ENCODE data around the gene DYNC2LI1. TPM values are rescaled to one million over a fixed set of nuclear protein-coding genes. Genes with fewer than 3 reads are reported as not detected.

DYNC2LI1 gene
- polyA plus RNA-seq, 1 donor from 2014 or later: 5.6 TPM

- Mint-ChIP-seq H3K27ac (no peak overlapping the region), H3K27me3 (peaks cover 5% of the 10 kb centered on the region), H3K9me3 (no peaks in the 10 kb centered on the region), H3K4me3 (no peak overlapping the region), H3K36me3 (no peaks in the 10 kb centered on the region), H3K4me1 (no peaks in the 10 kb centered on the region)
These were observed 67.1 kb downstream of the DYNC2LI1 start for GRCh38 chr2:43840965-43841364.

DNA sequence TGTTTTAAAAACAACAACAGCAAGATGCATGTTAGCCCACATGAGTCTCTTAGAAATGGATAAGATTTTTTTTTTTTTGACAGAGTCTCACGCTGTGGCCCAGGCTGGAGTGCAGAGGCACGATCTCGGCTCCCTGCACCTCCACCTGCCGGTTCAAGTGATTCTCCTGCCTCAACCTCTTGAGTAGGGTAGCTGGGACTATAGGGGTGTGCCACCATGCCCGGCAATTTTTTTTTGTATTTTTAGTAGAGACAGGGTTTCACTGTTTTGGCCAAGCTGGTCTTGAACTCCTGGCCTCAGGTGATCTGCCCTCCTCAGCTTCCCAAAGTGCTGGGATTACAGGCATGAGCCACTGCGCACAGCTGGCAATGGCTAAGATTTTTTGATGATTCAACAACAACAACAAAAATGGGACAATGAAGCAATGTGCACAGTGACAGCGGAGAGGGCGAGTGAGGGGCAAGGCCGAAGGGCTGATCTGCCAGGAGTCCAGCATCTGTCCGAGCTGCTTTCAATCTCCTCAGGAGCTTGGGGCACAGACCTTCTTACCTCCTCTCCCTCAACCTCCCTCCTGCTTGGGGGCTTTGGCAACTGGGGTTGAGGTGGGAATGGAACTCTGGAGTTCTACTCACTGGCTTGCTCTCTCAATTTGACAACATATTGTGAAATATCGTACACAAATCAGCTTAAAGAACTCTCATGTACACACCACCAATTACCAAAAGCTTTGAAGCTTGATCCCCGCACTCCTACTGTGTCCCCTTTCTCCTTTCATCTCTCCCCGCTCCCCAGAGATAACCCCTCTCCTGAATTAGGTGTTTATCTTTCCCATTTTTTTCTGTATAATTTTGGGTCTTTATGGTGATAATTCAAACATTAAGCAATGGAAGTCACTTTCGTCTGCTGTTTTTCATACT, 68.4 kb downstream of the DYNC2LI1 start:
- H3K4me1 Mint-ChIP-seq: no peaks in the 10 kb centered on the region
- H3K9me3 Mint-ChIP-seq: no peaks in the 10 kb centered on the region
- no peaks in the 10 kb centered on the region for H3K36me3 Mint-ChIP-seq
- peaks cover 9% of the 10 kb centered on the region for H3K27me3 Mint-ChIP-seq
- H3K4me3 Mint-ChIP-seq: no peak overlapping the region
- no peak overlapping the region for H3K27ac Mint-ChIP-seq

- peaks cover 0 to under 1% (median 0%) of the 10 kb centered on the region in 3 donors for H3K4me1 Mint-ChIP-seq
- no peaks in the 10 kb centered on the region for H3K9me3 Mint-ChIP-seq
- H3K27me3 Mint-ChIP-seq: peaks cover 8% of the 10 kb centered on the region
- no peaks in the 10 kb centered on the region for H3K36me3 Mint-ChIP-seq
- H3K4me3 Mint-ChIP-seq: no peak overlapping the region
- no peak overlapping the region for H3K27ac Mint-ChIP-seq
These were observed 69.0 kb downstream of the DYNC2LI1 start for GRCh38 chr2:43842866-43843226.

DNA sequence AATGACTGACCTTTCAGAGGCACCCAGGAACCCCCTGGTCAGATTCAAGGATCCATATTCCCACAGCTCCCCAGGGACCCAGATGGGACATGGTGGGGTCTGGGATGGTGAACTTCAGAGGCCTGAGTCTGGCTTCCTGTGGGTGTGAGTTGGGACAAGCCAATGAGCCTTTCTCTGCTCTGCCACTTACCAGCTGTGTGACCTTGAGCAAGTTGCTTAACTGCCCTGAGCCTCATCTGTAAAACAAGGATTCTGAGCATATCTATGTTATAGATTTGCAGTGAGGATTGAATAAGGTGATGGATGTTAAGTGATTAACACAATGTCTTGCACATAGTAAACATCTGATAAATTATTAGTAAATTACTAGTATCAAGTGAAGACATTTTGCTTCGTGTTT, 71.3 kb downstream of the DYNC2LI1 start:
- Mint-ChIP-seq H3K36me3 (no peaks in the 10 kb centered on the region), H3K27me3 (peaks cover 6% of the 10 kb centered on the region), H3K27ac (no peak overlapping the region), H3K4me3 (no peak overlapping the region), H3K4me1 (peaks cover 0 to 7% (median 6%) of the 10 kb centered on the region in 3 donors), H3K9me3 (no peaks in the 10 kb centered on the region)

GRCh38 chr2:43846140-43846793, 72.4 kb downstream of the DYNC2LI1 start:
- H3K27ac Mint-ChIP-seq: no peak overlapping the region
- H3K27me3 Mint-ChIP-seq: peaks cover 6% of the 10 kb centered on the region
- H3K4me3 Mint-ChIP-seq: no peak overlapping the region
- peaks cover 0 to 7% (median 6%) of the 10 kb centered on the region in 3 donors for H3K4me1 Mint-ChIP-seq
- H3K36me3 Mint-ChIP-seq: no peaks in the 10 kb centered on the region
- H3K9me3 Mint-ChIP-seq: no peaks in the 10 kb centered on the region

GRCh38 chr2:43848214-43848613, 74.4 kb downstream of the DYNC2LI1 start:
- Mint-ChIP-seq H3K27me3 (peaks cover 13% of the 10 kb centered on the region), H3K36me3 (no peaks in the 10 kb centered on the region), H3K27ac (no peak overlapping the region), H3K4me1 (peaks cover 0 to 7% (median 6%) of the 10 kb centered on the region in 3 donors), H3K9me3 (no peaks in the 10 kb centered on the region), H3K4me3 (peak overlapping the region in 1 of 4 donors; percentile 47)

DNA sequence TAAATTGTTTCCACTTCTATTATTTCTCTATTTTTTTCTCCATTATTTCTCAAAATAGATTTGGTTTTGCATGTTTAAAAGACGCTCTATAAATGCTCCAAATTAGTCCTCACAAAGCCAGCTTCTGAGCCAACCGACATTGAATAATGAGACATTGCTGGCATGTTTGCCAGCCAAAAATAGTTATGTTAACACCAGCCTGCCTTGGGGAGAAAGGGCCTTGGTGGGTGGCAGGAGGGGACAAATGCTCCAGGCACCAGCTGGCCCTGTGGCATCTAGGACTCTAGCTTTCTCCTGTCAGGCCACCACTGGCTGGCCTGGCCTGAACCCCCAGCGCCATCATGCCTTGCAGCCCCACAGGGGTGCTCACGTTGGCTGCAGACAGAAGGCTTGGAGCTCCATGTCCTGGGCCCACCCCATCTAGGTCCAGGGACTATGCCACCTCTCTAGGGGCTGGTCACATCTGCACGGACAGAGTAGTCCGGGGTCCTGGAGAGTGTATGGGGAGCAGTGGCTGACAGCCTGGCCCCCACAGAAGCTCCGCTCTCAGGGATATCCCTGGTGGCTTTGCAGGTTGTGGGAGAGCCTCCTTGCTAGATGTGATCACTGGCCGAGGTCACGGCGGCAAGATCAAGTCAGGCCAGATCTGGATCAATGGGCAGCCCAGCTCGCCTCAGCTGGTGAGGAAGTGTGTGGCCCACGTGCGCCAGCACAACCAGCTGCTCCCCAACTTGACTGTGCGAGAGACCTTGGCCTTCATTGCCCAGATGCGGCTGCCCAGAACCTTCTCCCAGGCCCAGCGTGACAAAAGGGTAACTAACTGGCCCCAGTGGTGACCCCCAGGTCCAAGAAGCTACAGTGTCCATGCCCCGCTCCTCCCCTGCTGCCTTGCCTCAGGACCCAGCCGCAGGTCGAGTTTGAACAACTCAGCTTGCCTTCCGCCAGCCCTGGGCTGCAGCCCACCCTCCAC, 77.5 kb downstream of the DYNC2LI1 start:
- Mint-ChIP-seq H3K27me3 (peaks cover 15% of the 10 kb centered on the region), H3K36me3 (no peaks in the 10 kb centered on the region), H3K9me3 (no peaks in the 10 kb centered on the region), H3K27ac (no peak overlapping the region), H3K4me1 (peaks cover 0 to 7% (median 6%) of the 10 kb centered on the region in 3 donors), H3K4me3 (no peak overlapping the region)

DNA sequence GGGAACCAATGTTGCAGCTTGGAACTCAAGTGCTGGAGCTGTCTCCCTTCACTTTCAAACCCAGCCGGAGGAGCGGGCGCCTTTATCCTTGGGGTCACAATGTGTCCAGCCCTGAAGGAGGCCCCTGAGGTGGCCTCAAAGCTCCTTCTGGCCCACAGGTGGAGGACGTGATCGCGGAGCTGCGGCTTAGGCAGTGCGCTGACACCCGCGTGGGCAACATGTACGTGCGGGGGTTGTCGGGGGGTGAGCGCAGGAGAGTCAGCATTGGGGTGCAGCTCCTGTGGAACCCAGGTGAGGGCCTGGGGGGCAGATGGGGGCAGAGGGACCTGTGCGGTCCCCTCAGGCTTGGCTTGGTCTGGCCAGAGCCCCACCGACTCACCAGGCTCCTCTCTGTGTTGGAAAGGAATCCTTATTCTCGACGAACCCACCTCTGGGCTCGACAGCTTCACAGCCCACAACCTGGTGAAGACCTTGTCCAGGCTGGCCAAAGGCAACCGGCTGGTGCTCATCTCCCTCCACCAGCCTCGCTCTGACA, 78.4 kb downstream of the DYNC2LI1 start:
- H3K4me1 Mint-ChIP-seq: peaks cover 0 to 7% (median 6%) of the 10 kb centered on the region in 3 donors
- peaks cover 17% of the 10 kb centered on the region for H3K27me3 Mint-ChIP-seq
- no peaks in the 10 kb centered on the region for H3K36me3 Mint-ChIP-seq
- no peak overlapping the region for H3K4me3 Mint-ChIP-seq
- no peak overlapping the region for H3K27ac Mint-ChIP-seq
- no peaks in the 10 kb centered on the region for H3K9me3 Mint-ChIP-seq

DNA sequence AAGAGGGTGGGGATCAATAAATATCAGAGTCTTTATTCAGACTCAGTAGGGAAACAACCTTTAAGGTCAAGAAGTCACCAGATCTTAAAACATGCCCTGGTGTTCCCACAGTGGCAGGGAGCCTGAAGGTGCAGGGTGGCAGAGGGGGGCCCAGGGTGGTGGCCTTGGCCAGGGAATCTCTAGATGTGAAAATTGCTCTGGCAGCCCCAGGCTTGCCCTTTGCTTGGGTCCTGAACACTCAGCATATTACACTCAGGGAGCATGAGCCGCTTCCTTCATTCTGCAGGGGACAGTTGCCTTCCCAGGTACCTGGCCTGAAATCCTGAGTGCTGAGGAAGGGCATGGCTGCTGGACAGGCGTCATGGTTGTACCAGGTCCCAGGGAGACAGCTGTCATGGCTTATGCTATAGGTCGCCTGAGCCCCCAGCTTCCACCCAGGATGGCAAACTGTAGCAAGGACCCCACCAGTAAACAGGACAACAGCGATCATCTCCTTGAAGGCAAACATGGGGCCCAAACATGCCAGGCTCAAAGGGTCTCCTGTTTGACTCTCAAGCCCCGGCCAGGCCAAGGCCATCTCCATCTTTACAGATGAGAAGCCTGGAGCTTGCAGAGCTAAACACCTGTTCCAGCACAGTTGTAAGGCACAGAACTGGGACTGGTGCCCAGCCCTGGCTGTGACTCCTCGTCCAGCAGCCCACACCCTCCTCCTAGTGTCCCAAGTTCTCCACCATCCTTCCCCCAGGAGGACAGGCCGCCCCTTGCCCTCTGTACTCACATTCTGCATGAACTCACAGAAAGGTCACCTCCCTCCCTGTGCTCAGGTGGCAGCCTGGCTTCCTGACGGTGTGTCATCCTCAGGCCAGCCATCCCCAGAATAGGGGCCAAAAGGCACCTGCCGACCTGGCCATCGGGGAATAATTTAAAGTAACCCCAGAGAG, 79.6 kb downstream of the DYNC2LI1 start:
- Mint-ChIP-seq H3K9me3 (no peaks in the 10 kb centered on the region), H3K4me3 (no peak overlapping the region), H3K36me3 (no peaks in the 10 kb centered on the region), H3K27me3 (peaks cover 25% of the 10 kb centered on the region), H3K4me1 (peaks cover 0 to 2% (median 0%) of the 10 kb centered on the region in 3 donors), H3K27ac (no peak overlapping the region)

DNA sequence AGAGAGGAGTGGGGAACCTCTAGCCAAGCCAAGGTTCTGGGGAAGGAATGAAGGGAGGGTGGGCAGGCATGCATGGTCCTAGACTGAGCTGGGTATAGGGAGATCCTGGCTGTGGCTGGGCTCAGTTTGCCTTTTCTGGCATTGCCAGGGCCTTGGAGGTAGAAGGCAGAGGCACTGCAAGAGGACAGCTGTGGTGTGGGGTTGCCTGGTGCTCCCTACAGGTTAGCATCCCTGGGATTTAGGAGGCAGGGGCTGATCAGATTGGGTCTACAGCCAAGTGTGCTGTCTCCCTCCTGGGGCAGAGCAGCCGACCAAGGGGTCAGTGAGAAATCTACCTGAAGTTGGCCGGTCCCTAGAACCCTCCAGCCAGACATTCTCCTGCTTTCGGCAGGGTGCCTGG, 80.8 kb downstream of the DYNC2LI1 start:
- no peak overlapping the region for H3K27ac Mint-ChIP-seq
- no peak overlapping the region for H3K4me3 Mint-ChIP-seq
- H3K9me3 Mint-ChIP-seq: no peaks in the 10 kb centered on the region
- H3K4me1 Mint-ChIP-seq: no peaks in the 10 kb centered on the region
- peaks cover 28% of the 10 kb centered on the region for H3K27me3 Mint-ChIP-seq
- H3K36me3 Mint-ChIP-seq: no peaks in the 10 kb centered on the region

DNA sequence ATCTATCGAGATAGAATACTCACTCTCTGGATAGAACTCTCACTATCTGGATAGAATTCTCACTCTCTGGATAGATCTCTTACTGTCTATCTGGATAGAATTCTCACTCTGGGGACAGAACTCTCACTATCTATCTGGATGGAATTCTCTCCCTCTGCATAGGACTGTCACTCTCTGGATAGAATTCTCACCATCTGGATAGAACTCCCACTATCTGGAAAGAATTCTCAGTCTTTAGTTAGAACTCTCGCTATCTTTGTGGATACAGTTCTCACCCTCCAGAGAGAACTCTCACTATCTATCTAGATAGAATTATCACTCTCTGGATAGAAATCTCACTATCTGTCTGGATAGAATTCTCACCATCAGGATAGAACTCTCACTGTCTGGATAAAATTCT, 81.5 kb downstream of the DYNC2LI1 start:
- no peaks in the 10 kb centered on the region for H3K36me3 Mint-ChIP-seq
- no peak overlapping the region for H3K27ac Mint-ChIP-seq
- H3K4me1 Mint-ChIP-seq: no peaks in the 10 kb centered on the region
- peaks cover 28% of the 10 kb centered on the region for H3K27me3 Mint-ChIP-seq
- H3K4me3 Mint-ChIP-seq: no peak overlapping the region
- H3K9me3 Mint-ChIP-seq: no peaks in the 10 kb centered on the region

Data from IgD-negative memory B cell (primary cell).